Natural killer cell (primary cell): Measurements from ENCODE around the gene CHTF18. TPM values are rescaled to one million over a fixed set of nuclear protein-coding genes. Genes with fewer than 3 reads are reported as not detected.
"Not testable (repeated sequence)": the region's sequence is repeated elsewhere in the genome, so short reads cannot be mapped to it uniquely, and the experiment has no call there.

Source experiments
- ATAC-seq, 3 donors: fragments of 150-1000 bp in 2 of 3; fragments of 200-7000 bp in 1 of 3; cut with Tn5 transposase; 1 replicate in 1 of 3; 2 replicates in 2 of 3; pipeline ENCODE4 v1.10.0; 2021; ENCODE audit warnings: mild to moderate bottlenecking in 2 of 3, moderate library complexity in 2 of 3
- DNase-seq, 2 donors: peaks; one replicate each; pipeline versions ENCODE4 v3.0.0 to v3.0.0-alpha.2; 2013 to 2021; ENCODE audit warnings: mixed read lengths in 1 of 2
- H3K27ac ChIP-seq: one replicate; pipeline ENCODE4 v1.5.1; 2013; ENCODE audit warnings: mild to moderate bottlenecking, low read length
- H3K27me3 ChIP-seq: one replicate; pipeline ENCODE4 v1.6.1; 2013; ENCODE audit warnings: low read length; ENCODE audit not compliant: control insufficient read depth, insufficient read depth
- H3K36me3 ChIP-seq: one replicate; pipeline ENCODE4 v1.6.1; 2013; ENCODE audit warnings: low read length; ENCODE audit not compliant: control insufficient read depth, insufficient read depth
- H3K4me1 ChIP-seq: one replicate; pipeline ENCODE4 v1.6.1; 2013; ENCODE audit warnings: low read length; ENCODE audit not compliant: control insufficient read depth, insufficient read depth
- H3K4me3 ChIP-seq: one replicate; pipeline ENCODE4 v1.5.1; 2013; ENCODE audit warnings: low read length
- H3K9me3 ChIP-seq: one replicate; pipeline ENCODE4 v1.6.1; 2013; ENCODE audit warnings: low read length; ENCODE audit not compliant: control insufficient read depth, insufficient read depth
- H3K27ac Mint-ChIP-seq, 2 donors: one replicate each; pipeline ENCODE4 v1.8.0; 2022; ENCODE audit warnings: mild to moderate bottlenecking in 2 of 2, mixed read lengths in 2 of 2, moderate library complexity in 1 of 2
- H3K27me3 Mint-ChIP-seq, 2 donors: one replicate each; pipeline ENCODE4 v1.8.0; 2022; ENCODE audit warnings: low read depth in 2 of 2, mixed read lengths in 2 of 2
- H3K36me3 Mint-ChIP-seq: one replicate; pipeline ENCODE4 v1.8.0; 2022; ENCODE audit warnings: mixed read lengths
- H3K4me1 Mint-ChIP-seq, 2 donors: one replicate each; pipeline ENCODE4 v1.8.0; 2022; ENCODE audit warnings: mixed read lengths in 2 of 2
- H3K4me3 Mint-ChIP-seq: one replicate; pipeline ENCODE4 v1.8.0; 2022; ENCODE audit warnings: mild to moderate bottlenecking, moderate library complexity, mixed read lengths
- H3K9me3 Mint-ChIP-seq, 2 donors: one replicate each; pipeline ENCODE4 v1.8.0; 2022; ENCODE audit warnings: mixed read lengths in 2 of 2
- WGBS: methylation state at CpG from one replicate; pipeline ENCODE4 v1.1.7; 2013; ENCODE audit warnings: missing lambda C conversion rate; ENCODE audit not compliant: insufficient coverage; 5-methylcytosine and 5-hydroxymethylcytosine counted together
- intact Hi-C: fragments of 100-400 bp; cut with micrococcal nuclease; formaldehyde crosslinking; loops from one replicate; pipeline ENCODE4 v1.14.2; 2022
- total RNA-seq, 4 donors: library from RNA; stranded (reverse); fragments of 120-200 nt in 1 of 4; gene quantifications; one replicate each; pipeline versions ENCODE4 v1.2.3 to v1.2.4, GENCODE V29; 2013 to 2022
- TF ChIP-seq, protein P1 (sequence below): fragments of 200-600 bp; IDR thresholded peaks from one replicate; pipeline ENCODE4 v1.8.0; 2022; ENCODE audit warnings: antibody characterized with exemption

The CHTF18 gene
- total RNA-seq, 3 donors from 2014 or later (not counting 1 experiment from before 2014, with no cell fraction given) = 26.7 to 52.4 (median 40.5) TPM

DNA sequence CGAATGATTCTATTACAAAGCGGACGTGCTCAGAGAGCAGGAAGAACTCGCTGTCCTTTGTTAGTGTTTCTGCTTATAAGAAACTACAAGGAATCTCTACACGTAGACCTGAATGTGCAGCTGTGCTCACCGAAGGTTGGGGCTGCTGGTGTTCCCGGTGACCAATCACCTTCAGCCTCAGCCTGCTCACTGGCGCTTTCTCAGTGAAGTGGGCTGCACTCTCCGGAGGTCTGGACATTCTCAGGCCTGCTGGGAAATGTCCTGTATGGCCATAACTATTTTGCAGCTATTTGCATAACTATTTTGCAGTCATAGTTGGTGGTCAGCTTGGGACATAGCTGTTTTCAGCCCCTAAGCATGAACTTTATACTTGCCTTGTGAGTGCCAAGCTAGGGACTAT is 37.9 kb upstream of the CHTF18 start:
- Mint-ChIP-seq H3K9me3 (no peaks in the 10 kb centered on the region), H3K4me3 (no peak overlapping the region), H3K27me3 (no peaks in the 10 kb centered on the region), H3K4me1 (no peaks in the 10 kb centered on the region), H3K27ac (no peak overlapping the region), H3K36me3 (no peaks in the 10 kb centered on the region)
- no peaks in the 10 kb centered on the region for H3K36me3 ChIP-seq
- H3K9me3 ChIP-seq = no peaks in the 10 kb centered on the region
- ATAC-seq (no peak), DNase-seq (no peak)
- TF ChIP-seq, protein P1, sequence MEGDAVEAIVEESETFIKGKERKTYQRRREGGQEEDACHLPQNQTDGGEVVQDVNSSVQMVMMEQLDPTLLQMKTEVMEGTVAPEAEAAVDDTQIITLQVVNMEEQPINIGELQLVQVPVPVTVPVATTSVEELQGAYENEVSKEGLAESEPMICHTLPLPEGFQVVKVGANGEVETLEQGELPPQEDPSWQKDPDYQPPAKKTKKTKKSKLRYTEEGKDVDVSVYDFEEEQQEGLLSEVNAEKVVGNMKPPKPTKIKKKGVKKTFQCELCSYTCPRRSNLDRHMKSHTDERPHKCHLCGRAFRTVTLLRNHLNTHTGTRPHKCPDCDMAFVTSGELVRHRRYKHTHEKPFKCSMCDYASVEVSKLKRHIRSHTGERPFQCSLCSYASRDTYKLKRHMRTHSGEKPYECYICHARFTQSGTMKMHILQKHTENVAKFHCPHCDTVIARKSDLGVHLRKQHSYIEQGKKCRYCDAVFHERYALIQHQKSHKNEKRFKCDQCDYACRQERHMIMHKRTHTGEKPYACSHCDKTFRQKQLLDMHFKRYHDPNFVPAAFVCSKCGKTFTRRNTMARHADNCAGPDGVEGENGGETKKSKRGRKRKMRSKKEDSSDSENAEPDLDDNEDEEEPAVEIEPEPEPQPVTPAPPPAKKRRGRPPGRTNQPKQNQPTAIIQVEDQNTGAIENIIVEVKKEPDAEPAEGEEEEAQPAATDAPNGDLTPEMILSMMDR = no peak
- no peak overlapping the region for H3K4me3 ChIP-seq
- no peaks in the 10 kb centered on the region for H3K27me3 ChIP-seq
- H3K4me1 ChIP-seq = no peaks in the 10 kb centered on the region
- WGBS = 90% methylated on average over 9 of the region's 9 CpGs
- H3K27ac ChIP-seq = no peak overlapping the region
- intact Hi-C loops = no loop called here

DNA sequence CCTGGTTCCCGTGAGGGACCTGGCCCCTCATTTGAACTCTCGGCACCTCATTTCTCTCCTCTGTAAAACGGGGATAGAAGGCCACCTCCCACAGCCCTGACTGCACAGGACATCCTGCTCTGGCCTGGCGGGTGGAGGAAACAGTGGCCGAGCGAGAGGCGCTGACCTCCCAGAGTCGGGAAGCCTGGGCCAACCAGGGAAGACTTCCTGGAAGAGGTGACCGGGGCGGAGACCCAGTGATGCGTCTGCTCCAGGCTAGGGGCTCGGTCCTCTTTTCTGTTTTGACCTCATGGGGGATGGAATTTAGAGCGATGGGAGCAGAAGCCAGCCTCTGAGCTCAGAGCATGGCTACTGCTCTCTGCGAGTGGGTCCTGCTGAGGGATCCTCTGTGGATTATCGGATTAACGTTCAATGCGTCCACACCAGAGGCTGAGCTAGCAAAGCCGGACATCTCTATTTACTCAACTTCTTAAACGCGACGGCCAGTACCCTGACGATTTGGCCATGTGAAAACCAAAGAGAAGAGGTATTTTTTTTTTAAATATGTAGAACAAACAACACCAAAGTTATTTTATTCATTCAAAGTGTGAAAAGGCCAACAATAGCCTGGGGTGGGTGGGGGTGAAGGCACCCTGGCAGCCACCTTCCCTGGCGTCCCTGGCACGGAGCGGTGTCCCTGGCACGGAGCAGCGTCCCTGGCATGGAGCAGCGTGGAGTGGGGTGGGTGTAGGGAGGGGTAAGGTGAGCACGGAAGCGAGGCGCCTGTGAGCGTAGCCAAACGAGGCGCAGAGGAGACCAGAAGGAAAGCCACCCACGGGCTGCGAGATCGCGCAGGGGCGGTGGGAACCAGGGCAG is 37.0 kb upstream of the CHTF18 start:
- TF ChIP-seq, protein P1 = no peak
- intact Hi-C loops = no loop called here
- Mint-ChIP-seq H3K27ac (no peak overlapping the region), H3K36me3 (no peaks in the 10 kb centered on the region), H3K27me3 (peaks cover 1 to 2% of the 10 kb centered on the region in 2 donors), H3K4me3 (no peak overlapping the region), H3K9me3 (no peaks in the 10 kb centered on the region), H3K4me1 (no peaks in the 10 kb centered on the region)
- H3K4me1 ChIP-seq = no peaks in the 10 kb centered on the region
- no peak for ATAC-seq
- DNase-seq = no peak
- no peak overlapping the region for H3K4me3 ChIP-seq
- H3K36me3 ChIP-seq = no peaks in the 10 kb centered on the region
- H3K27me3 ChIP-seq = no peaks in the 10 kb centered on the region
- no peaks in the 10 kb centered on the region for H3K9me3 ChIP-seq
- 87% methylated on average over 35 of the region's 39 CpGs for WGBS
- no peak overlapping the region for H3K27ac ChIP-seq

DNA sequence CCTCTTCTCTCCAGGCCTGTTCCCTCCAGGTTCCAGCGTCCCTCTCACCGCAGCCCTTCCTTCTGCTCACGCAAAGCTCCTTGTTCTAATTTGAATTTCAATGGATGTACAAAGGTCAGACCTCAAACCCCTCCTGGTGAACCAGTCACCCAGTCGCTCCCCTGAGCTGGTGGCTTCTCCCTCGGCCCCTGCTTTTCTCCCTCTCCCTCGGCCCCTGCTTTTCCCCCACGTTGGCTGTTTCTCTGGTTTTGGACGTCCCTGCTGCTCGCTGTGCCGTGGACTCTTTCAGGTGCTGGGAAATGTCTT is 36.5 kb upstream of the CHTF18 start:
- no peaks in the 10 kb centered on the region for H3K36me3 ChIP-seq
- ATAC-seq (no peak), DNase-seq (no peak)
- no peak overlapping the region for H3K27ac ChIP-seq
- Mint-ChIP-seq H3K9me3 (no peaks in the 10 kb centered on the region), H3K27ac (no peak overlapping the region), H3K4me3 (no peak overlapping the region), H3K27me3 (peaks cover 3 to 8% of the 10 kb centered on the region in 2 donors), H3K36me3 (no peaks in the 10 kb centered on the region), H3K4me1 (no peaks in the 10 kb centered on the region)
- no peak overlapping the region for H3K4me3 ChIP-seq
- TF ChIP-seq, protein P1 = no peak
- 87% methylated on average over 10 of the region's 10 CpGs for WGBS
- no peaks in the 10 kb centered on the region for H3K4me1 ChIP-seq
- no peaks in the 10 kb centered on the region for H3K9me3 ChIP-seq
- no peaks in the 10 kb centered on the region for H3K27me3 ChIP-seq
- intact Hi-C loops = no loop called here

DNA sequence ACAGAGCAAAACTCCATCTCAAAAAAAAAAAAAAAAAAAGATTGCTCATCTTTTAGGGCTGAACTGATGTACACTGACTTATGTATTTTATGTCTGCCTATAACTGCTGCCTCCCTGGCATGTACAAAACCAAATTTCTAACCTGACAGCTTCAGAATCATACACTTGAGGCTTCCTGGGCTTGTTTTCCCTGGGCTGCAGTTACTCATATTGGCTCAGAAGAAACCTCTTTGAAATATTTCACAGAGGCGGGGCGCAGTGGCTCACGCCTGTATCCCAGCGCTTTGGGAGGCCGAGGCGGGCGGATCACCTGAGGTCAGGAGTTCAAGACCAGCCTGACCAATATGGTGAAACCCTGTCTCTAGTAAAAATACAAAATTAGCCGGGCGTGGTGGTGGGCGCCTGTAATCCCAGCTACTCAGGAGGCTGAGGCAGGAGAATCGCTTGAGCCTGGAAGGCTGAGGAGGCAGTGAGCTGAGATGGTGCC is 34.3 kb upstream of the CHTF18 start:
- H3K9me3 Mint-ChIP-seq, DNase-seq, intact Hi-C loops, H3K36me3 Mint-ChIP-seq, H3K4me1 ChIP-seq, H3K27ac ChIP-seq, H3K36me3 ChIP-seq, ATAC-seq, H3K4me3 Mint-ChIP-seq, H3K4me3 ChIP-seq, H3K27me3 ChIP-seq, H3K4me1 Mint-ChIP-seq, H3K9me3 ChIP-seq, H3K27ac Mint-ChIP-seq: not testable (repeated sequence)
- 97% methylated on average over 11 of the region's 11 CpGs for WGBS
- peaks cover 3 to 14% of the 10 kb centered on the region in 2 donors for H3K27me3 Mint-ChIP-seq
